Effector CD4-positive, alpha-beta T cell (primary cell): Measurements from ENCODE around the gene BTN1A1.
"Not testable (repeated sequence)": the region's sequence is repeated elsewhere in the genome, so short reads cannot be mapped to it uniquely, and the experiment has no call there.

Experiments used
- DNase-seq: peaks from one replicate; pipeline ENCODE4 v3.0.0-alpha.2; 2020

Gene BTN1A1

DNA sequence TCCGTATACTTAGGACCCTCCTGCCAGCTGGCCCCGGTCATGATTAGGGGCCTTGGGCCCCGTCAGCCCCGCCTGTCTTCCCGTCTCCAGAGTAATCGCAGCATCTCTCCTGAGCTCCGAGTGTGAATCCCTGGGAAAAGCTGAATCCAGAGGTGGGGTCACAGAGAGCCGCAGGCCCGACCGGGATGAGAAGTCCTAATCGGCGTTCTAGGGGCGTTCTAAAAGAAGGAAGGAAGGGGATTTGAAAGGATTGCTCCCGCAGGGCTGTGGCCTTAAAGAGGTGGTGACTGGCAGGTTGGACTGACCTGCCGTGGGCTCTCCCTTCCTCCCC, 38.4 kb downstream of the BTN1A1 start:
- no peak for DNase-seq

DNA sequence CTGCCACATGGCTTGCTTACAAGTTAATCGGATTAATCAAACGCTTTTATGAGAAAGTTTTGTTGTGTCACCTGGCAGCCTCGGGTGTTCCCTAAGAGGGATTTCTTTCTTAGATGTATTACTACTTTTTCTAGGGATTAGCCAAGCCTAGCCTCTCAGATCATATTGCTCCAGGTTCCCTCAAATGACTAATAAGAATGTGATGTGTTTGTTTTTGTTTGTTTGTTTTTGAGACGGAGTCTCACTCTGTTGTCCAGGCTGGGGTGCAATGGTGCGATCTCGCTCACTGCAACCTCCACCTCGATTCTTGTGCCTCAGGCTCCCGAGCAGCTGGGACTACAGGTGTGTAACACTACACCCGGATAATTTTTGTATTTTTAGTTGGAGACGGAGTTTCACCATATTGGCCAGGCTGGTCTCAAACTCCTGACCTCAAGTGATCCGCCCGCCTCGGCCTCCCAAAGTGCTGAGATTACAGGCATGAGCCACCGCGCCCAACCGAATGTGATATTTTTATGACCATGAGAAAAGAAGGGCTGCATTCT, 39.0 kb downstream of the BTN1A1 start:
- DNase-seq, result no peak

GRCh38 chr6:26541579-26541978, 41.5 kb downstream of the BTN1A1 start:
- no peak for DNase-seq

GRCh38 chr6:26543953-26544352, 43.9 kb downstream of the BTN1A1 start:
- no peak for DNase-seq

GRCh38 chr6:26544473-26544872, 44.4 kb downstream of the BTN1A1 start:
- DNase-seq, result no peak

DNA sequence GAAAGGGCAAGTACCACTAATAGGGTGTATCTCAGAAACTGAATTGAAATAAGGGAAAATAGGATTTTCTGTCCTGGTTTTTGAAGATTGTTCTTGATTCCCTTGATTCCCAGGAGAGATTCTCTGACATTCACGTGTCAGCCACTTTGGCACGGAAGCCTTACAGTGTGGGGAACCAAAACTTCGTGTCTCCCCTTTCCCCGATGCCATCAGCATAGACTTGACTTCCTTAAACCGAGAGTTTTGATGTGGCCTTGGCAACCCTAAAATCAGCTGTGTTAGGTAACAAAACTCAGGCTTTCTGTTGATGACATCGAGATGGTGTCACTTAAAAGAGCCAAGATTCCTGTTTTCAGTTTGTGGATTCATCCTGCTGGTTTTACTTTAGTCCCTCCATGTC, 45.5 kb downstream of the BTN1A1 start:
- no peak for DNase-seq

- not testable (repeated sequence) for DNase-seq
These were observed 47.3 kb downstream of the BTN1A1 start for GRCh38 chr6:26547363-26547762.

DNA sequence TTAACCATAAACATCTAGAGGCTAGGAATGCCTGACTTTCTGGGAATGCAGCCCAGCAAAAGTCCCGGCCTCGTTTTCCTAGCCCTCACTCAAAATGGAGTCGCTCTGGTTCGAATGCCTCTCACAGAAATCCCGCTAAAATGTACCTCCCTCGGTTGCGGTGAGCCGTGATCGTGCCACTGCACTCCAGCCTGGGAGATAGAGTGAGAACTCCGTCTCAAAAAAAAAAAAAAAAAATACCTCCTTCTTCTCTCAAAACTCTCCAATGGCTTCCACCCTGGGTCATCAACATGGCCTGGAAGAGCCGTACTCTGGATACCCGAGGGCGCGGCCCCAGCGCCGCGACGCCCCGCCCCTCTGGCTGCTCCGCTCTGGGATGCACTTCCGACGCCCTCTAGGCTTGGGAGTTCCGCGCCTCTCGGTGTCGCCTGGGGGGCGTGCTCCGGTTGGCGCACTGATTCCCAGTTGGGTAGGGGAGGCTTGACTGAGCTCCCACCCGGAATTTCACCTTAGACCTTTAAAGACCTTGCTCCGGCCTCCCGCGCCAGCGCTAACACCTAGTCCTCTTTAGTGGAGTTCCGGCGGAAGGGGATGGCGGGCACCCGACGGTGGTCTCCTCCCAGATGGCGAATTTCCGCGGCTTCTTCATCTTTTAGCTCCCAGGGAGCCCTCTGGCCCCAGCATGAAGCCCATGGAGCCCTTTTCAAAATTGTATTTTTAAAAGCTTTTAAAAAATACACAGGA, 50.3 kb downstream of the BTN1A1 start:
- DNase-seq, result peak; percentile 29

- no peak for DNase-seq
These were observed 52.1 kb downstream of the BTN1A1 start for GRCh38 chr6:26552205-26552604.

GRCh38 chr6:26552640-26553188, 52.6 kb downstream of the BTN1A1 start:
- no peak for DNase-seq

- DNase-seq, result peak; percentile 58
These were observed 53.1 kb downstream of the BTN1A1 start for GRCh38 chr6:26553264-26553634.

DNA sequence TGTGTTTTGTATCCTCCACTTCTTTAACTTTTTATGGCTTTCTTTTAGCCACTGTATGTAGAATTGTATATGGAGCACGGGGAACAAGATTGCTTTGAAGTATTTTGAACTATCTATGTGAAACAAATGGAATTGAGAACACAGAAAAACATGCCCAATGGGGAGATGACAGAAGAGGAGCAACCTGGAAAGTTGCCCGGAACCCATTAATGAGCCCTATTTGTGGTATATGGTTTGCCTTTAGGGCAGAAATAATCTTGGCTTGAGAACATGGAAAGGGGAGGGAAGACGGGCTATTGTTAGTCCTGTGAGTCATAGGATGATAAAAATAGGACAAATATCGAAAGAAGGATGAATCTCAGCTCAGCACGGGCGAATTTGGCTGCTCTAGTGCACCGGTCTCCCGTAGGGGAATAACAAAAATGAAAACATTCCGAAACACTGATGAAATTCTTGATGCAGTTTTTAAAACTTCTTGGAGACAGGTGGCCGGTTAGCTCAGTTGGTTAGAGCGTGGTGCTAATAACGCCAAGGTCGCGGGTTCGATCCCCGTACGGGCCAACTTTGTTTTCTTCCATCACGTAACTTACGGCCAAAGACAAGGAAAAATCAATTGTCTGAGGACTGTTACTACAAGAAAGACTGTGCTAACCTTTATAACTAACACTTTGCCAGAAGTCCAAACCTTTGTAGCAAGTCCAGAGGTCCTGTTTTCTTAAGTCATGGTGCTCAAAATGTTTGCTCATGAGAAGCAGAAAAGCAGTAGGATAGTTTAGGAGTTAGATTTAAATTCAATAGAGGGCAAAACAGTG, 53.7 kb downstream of the BTN1A1 start:
- DNase-seq, result peak; percentile 60

DNA sequence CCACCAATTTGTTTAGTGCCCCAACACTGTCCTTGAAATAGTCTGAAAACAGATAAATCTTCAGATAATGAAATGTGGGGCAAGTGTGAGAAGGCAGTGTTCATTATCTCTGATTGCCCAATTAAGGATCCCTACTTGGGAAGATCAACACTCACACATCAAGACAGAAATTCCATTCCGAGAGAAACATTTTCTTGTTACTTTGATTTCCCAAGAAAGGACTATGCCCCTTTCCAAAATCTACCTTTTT, 54.3 kb downstream of the BTN1A1 start:
- DNase-seq, result no peak

DNA sequence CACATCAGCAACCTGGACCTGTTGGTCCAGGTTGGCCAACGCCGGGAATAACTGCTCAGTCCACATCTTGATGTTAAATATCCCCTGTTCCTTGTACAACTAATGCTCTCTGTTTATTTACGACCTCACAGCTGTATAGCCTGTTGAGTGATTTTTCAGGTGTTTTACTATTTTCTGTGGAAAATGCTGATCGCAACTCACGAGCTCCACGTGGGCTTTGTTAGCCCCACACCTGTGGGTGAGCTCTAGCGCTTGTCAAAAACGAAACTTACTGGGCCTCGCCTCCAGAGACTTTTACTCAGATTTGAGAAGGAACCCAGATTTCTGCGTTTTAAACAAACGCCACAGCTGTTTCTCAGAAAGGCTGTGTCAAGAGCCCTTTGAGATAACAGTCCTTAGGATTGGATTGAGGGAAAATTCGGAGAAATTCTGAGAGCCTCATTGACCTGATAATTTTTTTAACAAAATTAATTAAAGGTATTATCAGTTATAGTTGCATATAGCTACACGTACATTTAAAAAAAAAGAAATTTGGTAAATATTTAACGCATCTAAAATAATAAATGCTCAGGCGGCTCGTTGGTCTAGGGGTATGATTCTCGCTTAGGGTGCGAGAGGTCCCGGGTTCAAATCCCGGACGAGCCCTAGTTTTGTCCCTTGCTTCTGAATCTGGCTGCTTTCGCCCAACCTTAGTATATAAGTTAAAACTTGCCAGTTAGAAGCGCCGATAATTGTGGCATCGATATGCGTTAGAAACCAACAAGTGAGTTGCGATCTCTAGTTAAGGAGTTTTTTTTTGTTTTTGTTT, 54.8 kb downstream of the BTN1A1 start:
- DNase-seq, result peak; percentile 31

GRCh38 chr6:26555505-26556262, 55.6 kb downstream of the BTN1A1 start:
- DNase-seq, result no peak

DNA sequence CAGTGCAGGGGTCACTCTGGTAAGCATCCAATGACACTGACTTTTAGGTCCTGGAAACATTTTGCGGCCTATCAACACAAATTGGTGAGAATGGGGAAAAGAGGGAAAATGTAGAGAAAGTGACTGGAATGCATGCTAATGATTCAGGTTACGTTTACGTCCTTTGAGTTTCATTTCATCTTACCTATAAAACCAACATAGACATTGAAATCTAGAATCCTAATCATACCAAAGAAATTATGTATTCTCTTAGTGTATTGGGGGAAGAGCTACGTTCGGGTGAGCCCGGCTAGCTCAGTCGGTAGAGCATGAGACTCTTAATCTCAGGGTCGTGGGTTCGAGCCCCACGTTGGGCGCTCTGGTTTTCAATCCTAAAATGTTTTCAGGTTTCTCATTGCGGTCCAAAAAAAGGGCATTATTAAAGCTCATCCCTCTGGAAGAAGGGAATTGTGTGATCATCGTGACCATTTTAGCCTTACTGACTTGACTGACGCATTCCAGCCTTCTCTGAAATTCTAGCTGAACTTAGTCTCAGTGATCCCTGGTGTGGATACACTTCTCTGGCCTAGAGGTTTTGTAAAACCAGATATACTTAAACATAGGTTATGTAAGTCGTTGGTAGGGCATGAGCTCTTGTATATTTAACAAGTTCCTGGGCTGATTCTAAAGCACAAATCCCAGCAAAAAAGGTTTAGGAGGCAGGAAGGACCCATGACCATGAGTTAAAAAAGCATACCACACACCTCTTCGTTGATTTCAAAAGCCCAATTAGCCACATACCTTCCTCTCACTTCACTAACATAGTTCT, 56.4 kb downstream of the BTN1A1 start:
- no peak for DNase-seq
